Mesenchymal stem cell (in vitro differentiated cells and primary cell): ENCODE results near the gene MKS1.

Experiments
- DNase-seq: peaks from one replicate; pipeline ENCODE4 v3.0.0-alpha.2; 2013
- H2AFZ ChIP-seq: one replicate; pipeline ENCODE4 v1.6.1; 2013; ENCODE audit warnings: low read depth, mild to moderate bottlenecking, control low read depth, inconsistent platforms, low read length, moderate library complexity
- H2AK5ac ChIP-seq: 2 replicates; pipeline ENCODE4 v1.6.1; 2013; ENCODE audit warnings: low read length, moderate library complexity, mild to moderate bottlenecking, inconsistent platforms; ENCODE audit not compliant: severe bottlenecking
- H2BK120ac ChIP-seq: one replicate; pipeline ENCODE4 v1.6.1; 2013; ENCODE audit warnings: low read depth, mild to moderate bottlenecking, inconsistent platforms, low read length, moderate library complexity
- H2BK12ac ChIP-seq, 2 experiments: one replicate each; pipeline ENCODE4 v1.6.1; 2013; ENCODE audit warnings: inconsistent platforms in 2 of 2, low read length in 2 of 2, mild to moderate bottlenecking in 2 of 2, moderate library complexity in 2 of 2, control low read depth in 1 of 2
- H2BK15ac ChIP-seq: one replicate; pipeline ENCODE4 v1.6.1; 2013; ENCODE audit warnings: mild to moderate bottlenecking, low read depth, inconsistent platforms; ENCODE audit not compliant: poor library complexity, severe bottlenecking
- H2BK5ac ChIP-seq: 2 replicates; pipeline ENCODE4 v1.6.1; 2013; ENCODE audit warnings: low read depth, mild to moderate bottlenecking, low read length, control low read depth, inconsistent platforms; ENCODE audit not compliant: poor library complexity, severe bottlenecking
- H3K14ac ChIP-seq, 2 experiments: one replicate each; pipeline ENCODE4 v1.6.1; 2013; ENCODE audit warnings: inconsistent platforms in 2 of 2, low read length in 2 of 2, control low read depth in 1 of 2, mild to moderate bottlenecking in 1 of 2, moderate library complexity in 1 of 2
- H3K18ac ChIP-seq, 2 experiments: one replicate each; pipeline ENCODE4 v1.6.1; 2013; ENCODE audit warnings: inconsistent platforms in 2 of 2, low read length in 2 of 2, control low read depth in 1 of 2, low read depth in 1 of 2, mild to moderate bottlenecking in 1 of 2
- H3K23ac ChIP-seq, 2 experiments: one replicate each; pipeline ENCODE4 v1.6.1; 2013; ENCODE audit warnings: inconsistent platforms in 2 of 2, low read length in 2 of 2, mild to moderate bottlenecking in 2 of 2, moderate library complexity in 2 of 2, control low read depth in 1 of 2
- H3K27ac ChIP-seq: 2 replicates; pipeline ENCODE4 v1.5.1; 2013; ENCODE audit warnings: mild to moderate bottlenecking, moderate library complexity, low read length, control low read depth, inconsistent platforms; ENCODE audit not compliant: poor library complexity, severe bottlenecking
- H3K27me3 ChIP-seq, 2 experiments: 2 replicates each; pipeline versions ENCODE4 v1.6.1 to v1.7.0; 2013; ENCODE audit warnings: low read length in 2 of 2, mild to moderate bottlenecking in 2 of 2, moderate library complexity in 2 of 2, control low read depth in 1 of 2, inconsistent platforms in 1 of 2; ENCODE audit not compliant: control insufficient read depth in 1 of 2, insufficient read depth in 1 of 2
- H3K36me3 ChIP-seq, 2 experiments: 2 replicates each; pipeline versions ENCODE4 v1.6.1 to v1.7.0; 2013; ENCODE audit warnings: low read length in 2 of 2, control low read depth in 1 of 2, inconsistent platforms in 1 of 2, low read depth in 1 of 2, mild to moderate bottlenecking in 1 of 2; ENCODE audit not compliant: insufficient read depth in 2 of 2, control insufficient read depth in 1 of 2
- H3K4ac ChIP-seq, 2 experiments: one replicate each; pipeline ENCODE4 v1.6.1; 2013; ENCODE audit warnings: inconsistent platforms in 2 of 2, low read length in 2 of 2, mild to moderate bottlenecking in 2 of 2, moderate library complexity in 2 of 2, control low read depth in 1 of 2, low read depth in 1 of 2
- H3K4me1 ChIP-seq: 2 replicates; pipeline ENCODE4 v1.6.1; 2013; ENCODE audit warnings: low read depth, low read length, control low read depth; ENCODE audit not compliant: control insufficient read depth, insufficient read depth
- H3K4me2 ChIP-seq: 2 replicates; pipeline ENCODE4 v1.6.1; 2013; ENCODE audit warnings: low read length, mild to moderate bottlenecking, inconsistent platforms; ENCODE audit not compliant: poor library complexity, severe bottlenecking
- H3K4me3 ChIP-seq, 2 experiments: 2 replicates each; pipeline versions ENCODE4 v1.5.1 to v1.7.0; 2013; ENCODE audit warnings: low read length in 2 of 2, mild to moderate bottlenecking in 2 of 2, control low read depth in 1 of 2, low read depth in 1 of 2; ENCODE audit not compliant: insufficient read depth in 1 of 2
- H3K79me1 ChIP-seq: replicated peaks from 2 replicates; pipeline ENCODE4 v1.6.1; 2013; ENCODE audit warnings: mild to moderate bottlenecking, control low read depth, low read length, inconsistent platforms; ENCODE audit not compliant: poor library complexity, severe bottlenecking
- H3K9ac ChIP-seq: 2 replicates; pipeline ENCODE4 v1.7.0; 2013; ENCODE audit warnings: mild to moderate bottlenecking, low read length, moderate library complexity
- H3K9me3 ChIP-seq: 2 replicates; pipeline ENCODE4 v1.7.0; 2013; ENCODE audit warnings: mild to moderate bottlenecking, low read length; ENCODE audit not compliant: control insufficient read depth
- H4K8ac ChIP-seq: one replicate; pipeline ENCODE4 v1.6.1; 2013; ENCODE audit warnings: inconsistent platforms, mild to moderate bottlenecking, low read length, moderate library complexity
- H4K91ac ChIP-seq: one replicate; pipeline ENCODE4 v1.6.1; 2013; ENCODE audit warnings: mild to moderate bottlenecking, low read length, inconsistent platforms
- WGBS: methylation state at CpG from one replicate; pipeline ENCODE4 v1.1.7; 2013; ENCODE audit warnings: mixed read lengths; 5-methylcytosine and 5-hydroxymethylcytosine counted together

The MKS1 gene

DNA sequence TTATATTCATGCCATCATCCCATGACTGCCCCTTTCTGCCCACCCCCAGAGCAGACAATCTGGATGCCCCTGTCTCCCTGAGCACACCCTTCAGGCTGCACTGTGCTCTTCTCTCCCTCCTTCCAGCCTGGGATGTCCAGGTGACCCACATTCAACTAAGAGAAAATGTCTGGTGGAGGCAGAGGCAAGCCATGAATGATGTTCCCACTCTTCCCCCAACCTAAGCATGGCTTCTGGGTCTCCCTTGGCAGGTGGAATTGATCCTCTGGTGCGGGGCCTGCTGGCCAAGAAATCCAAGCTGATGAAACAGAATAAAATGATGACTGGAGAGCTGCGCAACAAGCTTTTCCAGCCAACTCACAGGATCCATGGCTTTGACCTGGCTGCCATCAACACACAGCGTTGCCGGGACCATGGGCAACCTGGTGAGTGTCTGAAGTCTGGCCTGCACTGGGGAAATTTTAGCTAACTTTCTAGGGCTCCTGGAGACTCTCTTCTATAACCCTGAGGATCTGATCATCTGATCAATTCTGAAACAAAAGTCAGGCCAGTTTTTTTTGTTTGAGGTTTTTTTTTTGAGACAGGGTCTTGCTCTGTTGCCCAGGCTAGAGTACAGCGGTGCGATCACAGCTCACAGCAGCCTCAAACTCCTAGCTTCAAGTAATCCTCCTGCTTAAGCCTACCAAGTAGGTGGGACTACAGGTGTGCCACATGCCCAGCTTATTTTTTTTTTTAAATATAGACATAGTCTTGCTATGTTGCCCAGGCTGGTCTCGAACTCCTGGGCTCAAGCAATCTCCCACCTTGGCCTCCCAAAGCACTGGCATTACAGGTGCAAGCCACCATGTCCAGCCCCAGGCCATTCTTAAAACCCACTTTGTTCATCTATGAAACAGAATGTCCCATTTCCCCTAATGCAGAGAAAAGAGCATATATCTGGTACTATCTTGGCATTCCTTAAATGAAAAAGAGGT is 47.1 kb upstream of the MKS1 start:
- no peak overlapping the region for H3K4me3 ChIP-seq
- 85% methylated on average over 7 of the region's 7 CpGs for WGBS
- no peak overlapping the region for H3K4me2 ChIP-seq

DNA sequence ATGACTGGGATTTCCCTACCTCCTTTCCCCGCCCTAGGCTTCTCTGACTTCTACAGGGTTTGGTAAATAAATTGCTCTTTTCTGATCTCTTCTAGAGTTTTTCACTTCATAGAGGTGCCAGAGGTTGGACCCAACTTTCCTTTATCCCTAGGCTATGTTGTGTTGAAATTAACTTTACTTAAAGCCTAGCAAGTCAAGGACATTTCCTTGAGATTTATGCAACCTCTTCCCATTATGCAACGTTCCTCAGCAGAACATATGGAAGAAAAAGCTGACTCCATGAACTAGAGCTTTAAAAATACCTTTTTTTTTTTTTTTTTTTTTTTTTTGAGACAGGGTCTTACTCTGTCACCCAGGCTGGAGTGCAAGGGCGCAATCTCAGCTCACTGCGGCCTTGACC is 46.2 kb upstream of the MKS1 start:
- Histone ChIP-seq H3K79me1 (no peaks in the 10 kb centered on the region), H3K27me3 (peaks cover 34 to 70% of the 10 kb centered on the region in 2 experiments), H2BK120ac (no peak overlapping the region), H2BK15ac (no peak overlapping the region), H3K27ac (no peak overlapping the region), H3K14ac (no peak overlapping the region), H3K4me1 (no peaks in the 10 kb centered on the region), H3K9me3 (no peaks in the 10 kb centered on the region), H2BK12ac (no peak overlapping the region), H3K23ac (no peak overlapping the region), H4K91ac (no peak overlapping the region), H2AK5ac (no peak overlapping the region), H3K4ac (no peak overlapping the region), H2AFZ (no peak overlapping the region), H3K4me3 (no peak overlapping the region), H3K9ac (no peak overlapping the region), H3K36me3 (no peaks in the 10 kb centered on the region), H2BK5ac (no peak overlapping the region), H4K8ac (no peak overlapping the region), H3K4me2 (no peak overlapping the region), H3K18ac (no peak overlapping the region)
- DNase-seq = no peak
- WGBS = 68% methylated on average over 3 of the region's 4 CpGs

More for the DNA sequence above, 47.1 kb upstream of the MKS1 start:
- H3K27me3 ChIP-seq = peaks cover 39 to 66% of the 10 kb centered on the region in 2 experiments
- H4K91ac ChIP-seq = no peak overlapping the region
- no peak overlapping the region for H3K9ac ChIP-seq
- no peak overlapping the region for H3K23ac ChIP-seq
- no peak overlapping the region for H2AFZ ChIP-seq
- DNase-seq = no peak
- H2AK5ac ChIP-seq = no peak overlapping the region
- H3K27ac ChIP-seq = no peak overlapping the region
- H3K36me3 ChIP-seq = no peaks in the 10 kb centered on the region
- H3K4me1 ChIP-seq = no peaks in the 10 kb centered on the region
- H2BK5ac ChIP-seq = no peak overlapping the region
- H3K4ac ChIP-seq = no peak overlapping the region
- no peak overlapping the region for H2BK12ac ChIP-seq
- H3K79me1 ChIP-seq = no peaks in the 10 kb centered on the region
- H3K18ac ChIP-seq = no peak overlapping the region
- no peak overlapping the region for H2BK120ac ChIP-seq
- no peak overlapping the region for H4K8ac ChIP-seq
- H2BK15ac ChIP-seq = no peak overlapping the region
- H3K9me3 ChIP-seq = no peaks in the 10 kb centered on the region
- H3K14ac ChIP-seq = no peak overlapping the region

GRCh38 chr17:58264407-58265103 is 45.5 kb upstream of the MKS1 start:
- no peaks in the 10 kb centered on the region for H3K79me1 ChIP-seq
- DNase-seq = no peak
- no peak overlapping the region for H4K8ac ChIP-seq
- no peak overlapping the region for H3K4me3 ChIP-seq
- no peaks in the 10 kb centered on the region for H3K9me3 ChIP-seq
- no peak overlapping the region for H4K91ac ChIP-seq
- no peak overlapping the region for H2BK15ac ChIP-seq
- no peak overlapping the region for H3K4me2 ChIP-seq
- H2BK12ac ChIP-seq = no peak overlapping the region
- no peak overlapping the region for H3K4ac ChIP-seq
- no peak overlapping the region for H3K18ac ChIP-seq
- no peaks in the 10 kb centered on the region for H3K36me3 ChIP-seq
- no peak overlapping the region for H2BK120ac ChIP-seq
- no peak overlapping the region for H3K23ac ChIP-seq
- no peak overlapping the region for H3K9ac ChIP-seq
- H2AK5ac ChIP-seq = no peak overlapping the region
- no peak overlapping the region for H2BK5ac ChIP-seq
- peaks cover 32 to 68% of the 10 kb centered on the region in 2 experiments for H3K27me3 ChIP-seq
- WGBS = 77% methylated on average over 5 of the region's 6 CpGs
- no peaks in the 10 kb centered on the region for H3K4me1 ChIP-seq
- no peak overlapping the region for H3K27ac ChIP-seq
- H2AFZ ChIP-seq = no peak overlapping the region
- H3K14ac ChIP-seq = no peak overlapping the region

GRCh38 chr17:58263773-58264172 is 44.7 kb upstream of the MKS1 start:
- H3K27ac ChIP-seq = no peak overlapping the region

More at GRCh38 chr17:58263773-58264172, 44.7 kb upstream of the MKS1 start:
- H2BK120ac ChIP-seq = no peak overlapping the region
- no peak overlapping the region for H3K23ac ChIP-seq
- H2AK5ac ChIP-seq = no peak overlapping the region
- H3K4me3 ChIP-seq = no peak overlapping the region
- H2AFZ ChIP-seq = no peak overlapping the region
- no peak overlapping the region for H4K8ac ChIP-seq
- H2BK15ac ChIP-seq = no peak overlapping the region
- H2BK12ac ChIP-seq = no peak overlapping the region
- no peaks in the 10 kb centered on the region for H3K4me1 ChIP-seq
- no CpG with 5 or more reads among the region's 1 CpG for WGBS
- peaks cover 32 to 70% of the 10 kb centered on the region in 2 experiments for H3K27me3 ChIP-seq
- no peak overlapping the region for H3K4ac ChIP-seq
- H3K36me3 ChIP-seq = no peaks in the 10 kb centered on the region
- no peak overlapping the region for H3K4me2 ChIP-seq
- no peak overlapping the region for H3K14ac ChIP-seq
- no peak overlapping the region for H2BK5ac ChIP-seq
- H3K9ac ChIP-seq = no peak overlapping the region
- no peak overlapping the region for H4K91ac ChIP-seq
- no peaks in the 10 kb centered on the region for H3K9me3 ChIP-seq
- no peaks in the 10 kb centered on the region for H3K79me1 ChIP-seq
- H3K18ac ChIP-seq = no peak overlapping the region
- no peak for DNase-seq
